Renal cortex interstitium (tissue), 15 donors: ENCODE measurements around the gene GALM. TPM values are rescaled to one million over a fixed set of nuclear protein-coding genes. Genes with fewer than 3 reads are reported as not detected.

Experiments used
- DNase-seq, 11 donors: peaks; one replicate each; pipeline ENCODE4 v3.0.0-alpha.2; 2013; ENCODE audit warnings: low read depth in 9 of 11, low spot score in 4 of 11; ENCODE audit errors: extremely low read depth in 1 of 11
- long read RNA-seq, 16 experiments: transcript quantifications; one replicate each; lab custom pipeline, GENCODE V29; 2026
- polyA plus RNA-seq, 3 donors: library from polyadenylated mRNA; unstranded; fragments of 120-200 nt; gene quantifications; one replicate each; pipeline ENCODE4 v1.2.1, GENCODE V29; 2013; ENCODE audit not compliant: insufficient read length in 3 of 3

Gene GALM
- 10 to 100 TPM; 54.0 to 60.0 (median 56.1) TPM for polyA plus RNA-seq
- long read RNA-seq, donor 1, transcript GALM-201 (7 exons, 2,484 nt): major isoform, 15 of 15 reads
- long read RNA-seq, donor 1, partial matches to known transcripts: 0 of 15 reads
- long read RNA-seq, donor 1, other reads (novel, unspliced or antisense): 0 of 15 reads
- long read RNA-seq, donor 2, transcript GALM-201 (7 exons, 2,484 nt): major isoform, 5 of 29 reads
- long read RNA-seq, donor 2, partial matches to known transcripts: 24 of 29 reads
- long read RNA-seq, donor 2, other reads (novel, unspliced or antisense): 0 of 29 reads
- long read RNA-seq, donor 3, transcript GALM-201 (7 exons, 2,484 nt): major isoform, 29 of 29 reads
- long read RNA-seq, donor 3, partial matches to known transcripts: 0 of 29 reads
- long read RNA-seq, donor 3, other reads (novel, unspliced or antisense): 0 of 29 reads
- long read RNA-seq, donor 4, transcript GALM-201 (7 exons, 2,484 nt): major isoform, 8 of 371 reads
- long read RNA-seq, donor 4, partial matches to known transcripts: 178 of 371 reads
- long read RNA-seq, donor 4, other reads (novel, unspliced or antisense): 185 of 371 reads
- long read RNA-seq, donor 5: 0 reads
- long read RNA-seq, donor 6, partial matches to known transcripts: 232 of 356 reads
- long read RNA-seq, donor 6, other reads (novel, unspliced or antisense): 121 of 356 reads
- long read RNA-seq, donor 7, transcript GALM-201 (7 exons, 2,484 nt): major isoform, 16 of 50 reads
- long read RNA-seq, donor 7, partial matches to known transcripts: 34 of 50 reads
- long read RNA-seq, donor 7, other reads (novel, unspliced or antisense): 0 of 50 reads
- long read RNA-seq, donor 8, transcript GALM-201 (7 exons, 2,484 nt): major isoform, 29 of 641 reads
- long read RNA-seq, donor 8, partial matches to known transcripts: 391 of 641 reads
- long read RNA-seq, donor 8, other reads (novel, unspliced or antisense): 221 of 641 reads
- long read RNA-seq, donor 9, transcript GALM-201 (7 exons, 2,484 nt): major isoform, 10 of 10 reads
- long read RNA-seq, donor 9, partial matches to known transcripts: 0 of 10 reads
- long read RNA-seq, donor 9, other reads (novel, unspliced or antisense): 0 of 10 reads
- long read RNA-seq, donor 10, transcript GALM-201 (7 exons, 2,484 nt): major isoform, 17 of 550 reads
- long read RNA-seq, donor 10, partial matches to known transcripts: 313 of 550 reads
- long read RNA-seq, donor 10, other reads (novel, unspliced or antisense): 220 of 550 reads
- long read RNA-seq, donor 11, transcript GALM-201 (7 exons, 2,484 nt): major isoform, 18 of 18 reads
- long read RNA-seq, donor 11, partial matches to known transcripts: 0 of 18 reads
- long read RNA-seq, donor 11, other reads (novel, unspliced or antisense): 0 of 18 reads
- long read RNA-seq, donor 12, partial matches to known transcripts: 0 of 2 reads
- long read RNA-seq, donor 12, other reads (novel, unspliced or antisense): 0 of 2 reads
- long read RNA-seq, donor 13, transcript GALM-201 (7 exons, 2,484 nt): major isoform, 34 of 39 reads
- long read RNA-seq, donor 13, partial matches to known transcripts: 0 of 39 reads
- long read RNA-seq, donor 13, other reads (novel, unspliced or antisense): 5 of 39 reads
- long read RNA-seq, donor 14, transcript GALM-201 (7 exons, 2,484 nt): major isoform, 17 of 17 reads
- long read RNA-seq, donor 14, partial matches to known transcripts: 0 of 17 reads
- long read RNA-seq, donor 14, other reads (novel, unspliced or antisense): 0 of 17 reads
- long read RNA-seq, donor 15, partial matches to known transcripts: 0 of 3 reads
- long read RNA-seq, donor 15, other reads (novel, unspliced or antisense): 0 of 3 reads
- long read RNA-seq, donor 16, transcript GALM-201 (7 exons, 2,484 nt): major isoform, 40 of 41 reads
- long read RNA-seq, donor 16, partial matches to known transcripts: 0 of 41 reads
- long read RNA-seq, donor 16, other reads (novel, unspliced or antisense): 0 of 41 reads

- DNase-seq: peak; percentile 88 to 96 (median 93)
Observed at GRCh38 chr2:38665854-38666555, at the start of gene GALM. TSS of gene GALM (plus strand) at chr2:38666114. CDS start at chr2:38666162, 48 bp downstream.

- DNase-seq: no peak
Observed at GRCh38 chr2:38617301-38617700, 48.6 kb upstream of the GALM start.

- no peak for DNase-seq
Observed at GRCh38 chr2:38619458-38620164, 46.3 kb upstream of the GALM start.

GRCh38 chr2:38620282-38620977 lies 45.5 kb upstream of the GALM start:
- peak in 5 of 11 donors; percentile 45 to 72 (median 65) for DNase-seq

- no peak for DNase-seq
Observed at GRCh38 chr2:38621018-38621417, 44.9 kb upstream of the GALM start.

- no peak for DNase-seq
Observed at GRCh38 chr2:38622210-38622609, 43.7 kb upstream of the GALM start.

- no peak for DNase-seq
Observed at GRCh38 chr2:38626326-38627035, 39.4 kb upstream of the GALM start.

- no peak for DNase-seq
Observed at GRCh38 chr2:38627391-38627790, 38.5 kb upstream of the GALM start.

- DNase-seq: no peak
Observed at GRCh38 chr2:38629684-38630083, 36.2 kb upstream of the GALM start.

GRCh38 chr2:38631976-38632375 lies 33.9 kb upstream of the GALM start:
- no peak for DNase-seq

- DNase-seq: no peak
Observed at GRCh38 chr2:38632980-38633379, 32.9 kb upstream of the GALM start.

- DNase-seq: no peak
Observed at GRCh38 chr2:38633895-38634294, 32.0 kb upstream of the GALM start.

GRCh38 chr2:38634684-38635083 lies 31.2 kb upstream of the GALM start:
- DNase-seq: no peak

GRCh38 chr2:38635139-38635538 lies 30.8 kb upstream of the GALM start:
- no peak for DNase-seq

- no peak for DNase-seq
Observed at GRCh38 chr2:38636069-38636468, 29.8 kb upstream of the GALM start.
